H1 (cell line): Measurements from ENCODE around the gene HMGA1. TPM values are rescaled to one million over a fixed set of nuclear protein-coding genes. Genes with fewer than 3 reads are reported as not detected.

Source experiments
- CTCF ChIA-PET: fragments of 300-600 bp; sonication (Branson Sonifier 250); formaldehyde crosslinking; loops from one replicate; lab custom pipeline; 2021; ENCODE audit not compliant: partially characterized antibody; lab: Charles Lee
- POLR2A ChIA-PET: fragments of 300-600 bp; sonication (Branson Sonifier 250); formaldehyde crosslinking; loops from one replicate; lab custom pipeline; 2021; ENCODE audit warnings: inconsistent platforms; ENCODE audit not compliant: partially characterized antibody; lab: Charles Lee
- DNase-seq, 2 experiments: peaks; one replicate each; pipeline versions ENCODE4 v3.0.0 to v3.0.0-alpha.2; 2010 to 2022; ENCODE audit warnings: low spot score in 2 of 2, low read depth in 1 of 2, mixed read lengths in 1 of 2
- FAIRE-seq: peaks from 2 replicates; lab custom pipeline; 2011; peaks lifted over from hg19 to GRCh38; lab: Jason Lieb, UNC
- H2AFZ ChIP-seq: 2 replicates; pipeline ENCODE4 v1.8.1; 2012; ENCODE audit warnings: low read length, inconsistent platforms
- H2AK5ac ChIP-seq: 2 replicates; pipeline ENCODE4 v1.6.1; 2013; ENCODE audit warnings: low read depth, low read length
- H2BK120ac ChIP-seq: replicated peaks from 2 replicates; pipeline ENCODE3; 2013; ENCODE audit warnings: low read depth, low read length, inconsistent platforms
- H2BK12ac ChIP-seq: 2 replicates; pipeline ENCODE4 v1.6.1; 2013; ENCODE audit warnings: low read depth, low read length
- H2BK15ac ChIP-seq: 2 replicates; pipeline ENCODE4 v1.6.1; 2013; ENCODE audit warnings: low read length
- H2BK20ac ChIP-seq: 2 replicates; pipeline ENCODE4 v1.6.1; 2013; ENCODE audit warnings: low read length
- H2BK5ac ChIP-seq: 2 replicates; pipeline ENCODE4 v1.6.1; 2013; ENCODE audit warnings: low read depth, low read length
- H3K14ac ChIP-seq: 2 replicates; pipeline ENCODE4 v1.6.1; 2013; ENCODE audit warnings: inconsistent platforms; ENCODE audit not compliant: insufficient read length
- H3K18ac ChIP-seq: 2 replicates; pipeline ENCODE4 v1.6.1; 2013; ENCODE audit warnings: low read length; ENCODE audit errors: extremely low read depth
- H3K23ac ChIP-seq: 2 replicates; pipeline ENCODE4 v1.6.1; 2013; ENCODE audit warnings: inconsistent platforms; ENCODE audit not compliant: insufficient read length
- H3K23me2 ChIP-seq: 2 replicates; pipeline ENCODE4 v1.6.1; 2013; ENCODE audit warnings: low read depth, low read length
- H3K27ac ChIP-seq: 2 replicates; pipeline ENCODE4 v1.6.1; 2011; ENCODE audit warnings: low read depth, low read length, inconsistent platforms
- H3K27me3 ChIP-seq, 4 experiments: replicated peaks in 1 of 4; 1 replicate in 1 of 4; 2 replicates in 3 of 4; pipeline versions ENCODE4 v1.6.1 to v1.8.1; 2011 to 2013; ENCODE audit warnings: low read length in 3 of 4, mild to moderate bottlenecking in 3 of 4, inconsistent platforms in 2 of 4, mixed read lengths in 2 of 4, moderate library complexity in 1 of 4; ENCODE audit not compliant: control insufficient read depth in 3 of 4, insufficient read depth in 3 of 4; ENCODE audit errors: extremely low read depth in 1 of 4
- H3K36me3 ChIP-seq, 4 experiments: 2 replicates each; pipeline versions ENCODE4 v1.6.1 to v1.8.1; 2011 to 2013; ENCODE audit warnings: mild to moderate bottlenecking in 4 of 4, low read length in 3 of 4, moderate library complexity in 2 of 4, control low read depth in 1 of 4, inconsistent platforms in 1 of 4; ENCODE audit not compliant: insufficient read depth in 4 of 4, control insufficient read depth in 2 of 4
- H3K4ac ChIP-seq: replicated peaks from 2 replicates; pipeline ENCODE3; 2013; ENCODE audit warnings: low read length, low read depth, mixed read lengths, inconsistent platforms; ENCODE audit not compliant: insufficient read length
- H3K4me1 ChIP-seq, 4 experiments: replicated peaks in 1 of 4; 1 replicate in 1 of 4; 2 replicates in 3 of 4; pipeline versions ENCODE4 v1.6.1 to v1.8.1; 2011 to 2013; ENCODE audit warnings: low read length in 3 of 4, inconsistent platforms in 2 of 4, mixed read lengths in 1 of 4; ENCODE audit not compliant: insufficient read depth in 4 of 4, control insufficient read depth in 3 of 4
- H3K4me2 ChIP-seq, 2 experiments: 2 replicates each; pipeline versions ENCODE4 v1.6.1 to v1.8.1; 2011 to 2013; ENCODE audit warnings: low read depth in 2 of 2, low read length in 2 of 2, control low read depth in 1 of 2, inconsistent platforms in 1 of 2, mild to moderate bottlenecking in 1 of 2; ENCODE audit not compliant: insufficient read depth in 1 of 2
- H3K4me3 ChIP-seq, 4 experiments: fragments of 200-600, 300-600 bp in 1 of 4; sonication (generic), shearing (Covaris generic), sonication (Bioruptor Twin) in 1 of 4; 2 replicates each; pipeline versions ENCODE4 v1.5.1 to v1.8.1; 2011 to 2016; ENCODE audit warnings: low read length in 4 of 4, low read depth in 3 of 4, control low read depth in 2 of 4, inconsistent platforms in 2 of 4, mild to moderate bottlenecking in 2 of 4, mixed read lengths in 1 of 4, moderate library complexity in 1 of 4; ENCODE audit not compliant: insufficient read depth in 2 of 4; ENCODE audit errors: extremely low read depth in 1 of 4
- H3K56ac ChIP-seq: replicated peaks from 2 replicates; pipeline ENCODE3; 2013; ENCODE audit warnings: low read depth, mild to moderate bottlenecking, mixed read lengths, low read length, inconsistent platforms; ENCODE audit not compliant: insufficient read length
- H3K79me1 ChIP-seq: 2 replicates; pipeline ENCODE4 v1.6.1; 2013; ENCODE audit warnings: low read depth, low read length, control low read depth
- H3K79me2 ChIP-seq, 2 experiments: 2 replicates each; pipeline versions ENCODE4 v1.6.1 to v1.8.1; 2012 to 2013; ENCODE audit warnings: low read length in 2 of 2, mild to moderate bottlenecking in 2 of 2, inconsistent platforms in 1 of 2; ENCODE audit not compliant: insufficient read depth in 2 of 2, control insufficient read depth in 1 of 2
- H3K9ac ChIP-seq, 4 experiments: replicated peaks in 1 of 4; 1 replicate in 1 of 4; 2 replicates in 3 of 4; pipeline versions ENCODE4 v1.6.1 to v1.8.1; 2011 to 2013; ENCODE audit warnings: low read depth in 3 of 4, low read length in 3 of 4, control low read depth in 2 of 4, mild to moderate bottlenecking in 2 of 4, moderate library complexity in 2 of 4, inconsistent platforms in 1 of 4; ENCODE audit errors: extremely low read depth in 1 of 4
- H3K9me3 ChIP-seq, 2 experiments: 2 replicates each; pipeline versions ENCODE4 v1.6.1 to v1.8.1; 2012 to 2013; ENCODE audit warnings: mild to moderate bottlenecking in 2 of 2, moderate library complexity in 2 of 2, control low read depth in 1 of 2, inconsistent platforms in 1 of 2, low read depth in 1 of 2, low read length in 1 of 2, mixed read lengths in 1 of 2; ENCODE audit not compliant: insufficient read depth in 2 of 2
- H4K20me1 ChIP-seq, 2 experiments: replicated peaks in 1 of 2; 2 replicates each; pipeline versions ENCODE3 to v1.8.1; 2011 to 2013; ENCODE audit warnings: inconsistent platforms in 2 of 2, low read length in 2 of 2, mild to moderate bottlenecking in 1 of 2; ENCODE audit not compliant: insufficient read depth in 2 of 2, control insufficient read depth in 1 of 2
- H4K5ac ChIP-seq: 2 replicates; pipeline ENCODE4 v1.6.1; 2013; ENCODE audit warnings: low read length, low read depth, mixed read lengths, inconsistent platforms; ENCODE audit not compliant: insufficient read length
- H4K8ac ChIP-seq: 2 replicates; pipeline ENCODE4 v1.8.0; 2013; ENCODE audit warnings: mild to moderate bottlenecking, moderate library complexity, low read length, inconsistent platforms; ENCODE audit not compliant: insufficient read depth; ENCODE audit errors: extremely low read depth
- H4K91ac ChIP-seq: replicated peaks from 2 replicates; pipeline ENCODE3; 2013; ENCODE audit warnings: low read length, mixed read lengths, inconsistent platforms; ENCODE audit not compliant: insufficient read length
- ASH2L ChIP-seq: fragments of 200-600, 300-600 bp; sonication (generic); IDR thresholded peaks from one replicate; pipeline ENCODE4 v1.7.1; 2017; ENCODE audit warnings: low read length
- CBX8 ChIP-seq: fragments of 300-800, 300-1000 bp; sonication (generic); IDR thresholded peaks from 2 replicates; pipeline ENCODE4 v1.7.1; 2016; ENCODE audit warnings: low read depth, low read length, borderline replicate concordance
- POU5F1 ChIP-seq: IDR thresholded peaks from 2 replicates; pipeline ENCODE4 v1.6.1; 2011; ENCODE audit warnings: low read depth, mild to moderate bottlenecking, low read length, moderate library complexity
- WGBS, 2 experiments: shearing (Covaris generic) in 1 of 2; methylation state at CpG; one replicate each; pipeline versions ENCODE4 v1.1.6 to v1.1.7; 2013 to 2015; ENCODE audit warnings: low lambda C conversion rate in 2 of 2, mixed read lengths in 2 of 2, inconsistent platforms in 1 of 2, low coverage in 1 of 2, missing lambda C conversion rate in 1 of 2; ENCODE audit not compliant: insufficient replicate concordance in 2 of 2, insufficient coverage in 1 of 2, insufficient read length in 1 of 2; ENCODE audit errors: extremely low coverage in 1 of 2, missing lambda C conversion rate in 1 of 2; 5-methylcytosine and 5-hydroxymethylcytosine counted together
- polyA plus RNA-seq, 7 experiments: library from polyadenylated mRNA; depleted of rRNA in 3 of 7; stranded (reverse) in 5 of 7; unstranded in 2 of 7; fragments of >200 nt in 5 of 7; fragments of 200-250 nt in 2 of 7; gene quantifications; 1 replicate in 5 of 7; 2 replicates in 1 of 7; 4 replicates in 1 of 7; pipeline versions ENCODE4 v1.2.1 to v1.2.3, GENCODE V29; 2011 to 2013; ENCODE audit warnings: missing spikeins in 2 of 7, mixed read lengths in 2 of 7
- total RNA-seq: library from RNA; stranded (reverse); fragmentation: NEBNext Ultra II Directional; extraction: Animal tissue kit (Norgen Biotek cat#: 25700); gene quantifications from 2 replicates; pipeline ENCODE4 v1.2.1, GENCODE V29; 2021

HMGA1 gene
- total and polyA plus RNA-seq, 2 of the 8 experiments (the other 6 are each of a cell fraction or from before 2014, with no cell fraction given), result 1,557 to 2,636 TPM

DNA sequence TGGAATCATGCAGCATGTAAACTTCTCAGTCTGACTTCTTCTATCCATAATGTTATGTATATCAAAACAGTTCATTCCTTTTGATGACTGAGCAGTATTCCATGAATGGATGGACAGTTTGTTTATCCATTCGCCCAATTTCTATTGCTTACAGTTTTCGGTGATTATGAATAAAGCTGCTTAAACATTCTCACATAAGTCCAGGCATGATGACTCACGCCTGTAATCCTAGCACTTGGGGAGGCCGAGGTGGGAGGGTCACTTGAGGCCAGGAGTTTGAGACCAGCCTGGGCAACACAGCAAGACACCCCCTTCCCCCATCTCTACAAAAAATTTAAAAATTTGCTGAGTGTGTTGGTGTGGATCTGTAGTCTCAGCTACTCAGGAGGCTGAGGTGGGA is 22.9 kb upstream of the HMGA1 start:
- H3K14ac ChIP-seq, result no peak overlapping the region
- no peaks in the 10 kb centered on the region for H3K23me2 ChIP-seq
- H2AK5ac ChIP-seq, result no peak overlapping the region
- no peaks in the 10 kb centered on the region; a peak in 1 of 7 replicates for H3K4me1 ChIP-seq
- no peaks in the 10 kb centered on the region for H3K27me3 ChIP-seq
- no peak overlapping the region for H3K4me2 ChIP-seq
- no peak overlapping the region for H3K18ac ChIP-seq
- no peaks in the 10 kb centered on the region for H3K36me3 ChIP-seq
- H4K91ac ChIP-seq, result no peak overlapping the region
- H2BK15ac ChIP-seq, result no peak overlapping the region
- H3K9me3 ChIP-seq, result no peaks in the 10 kb centered on the region
- no peak overlapping the region for H4K8ac ChIP-seq
- no peak overlapping the region for H2BK12ac ChIP-seq
- no peak overlapping the region for H4K5ac ChIP-seq
- H2BK5ac ChIP-seq, result no peak overlapping the region
- H3K79me2 ChIP-seq, result no peaks in the 10 kb centered on the region
- no peak overlapping the region for H2BK20ac ChIP-seq
- no peak overlapping the region for H3K4me3 ChIP-seq
- no peak overlapping the region for H3K4ac ChIP-seq
- no peak overlapping the region for H3K27ac ChIP-seq
- 96% methylated on average over 4 of the region's 4 CpGs; no CpG with 5 or more reads in 1 of the 2 experiments for WGBS, 2 experiments
- no peak for FAIRE-seq
- H2AFZ ChIP-seq, result no peak overlapping the region
- ChIA-PET POLR2A (interaction anchor here (1.0 to 2.3 kb wide), 7 partner anchors 10 to 28 kb away, joined by 3 to 8 read pairs (median 6); partner anchors contain the start of gene HMGA1), CTCF (interaction anchor here (0.5 to 1.2 kb wide), 5 partner anchors 12 to 497 kb away, joined by 3 read pairs; no protein-coding TSS in a partner anchor)
- no peaks in the 10 kb centered on the region for H3K79me1 ChIP-seq
- no peak overlapping the region for H2BK120ac ChIP-seq
- no peaks in the 10 kb centered on the region for H4K20me1 ChIP-seq
- no peak overlapping the region for H3K9ac ChIP-seq
- no peak overlapping the region for H3K56ac ChIP-seq
- no peak for DNase-seq
- no peak overlapping the region for H3K23ac ChIP-seq
- TF ChIP-seq CBX8, result no peak
- no peak for TF ChIP-seq ASH2L
- no peak for TF ChIP-seq POU5F1
